ENCODE measurements around the gene DAD1.

DNA sequence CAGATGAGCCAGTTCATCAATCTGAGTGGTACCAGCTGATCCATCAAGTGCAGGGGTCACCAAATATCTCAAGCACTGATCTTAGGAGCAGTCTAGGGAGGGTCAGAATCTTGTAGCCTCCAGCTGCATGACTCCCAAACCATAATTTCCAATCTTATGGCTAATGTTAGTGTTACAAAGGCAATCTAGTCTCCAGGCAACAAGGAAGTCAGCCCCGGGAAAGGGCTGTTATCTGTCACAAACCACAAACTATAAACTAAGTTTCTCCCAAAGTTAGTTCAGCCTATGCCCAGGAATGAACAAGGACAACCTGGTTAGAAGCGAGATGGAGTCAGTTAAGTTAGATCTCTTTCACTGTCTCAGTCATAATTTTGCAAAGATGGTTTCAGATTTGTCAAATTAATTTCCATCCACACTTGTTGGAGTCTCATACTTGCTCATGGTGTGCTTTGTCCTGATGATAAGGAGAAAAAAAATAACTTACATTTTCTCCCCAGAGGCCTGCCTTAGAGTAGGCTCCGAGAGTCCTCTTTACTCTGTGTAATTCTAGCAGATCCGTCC, 5.2 kb upstream of the DAD1 start:
- TF ChIP-seq, protein P1, sequence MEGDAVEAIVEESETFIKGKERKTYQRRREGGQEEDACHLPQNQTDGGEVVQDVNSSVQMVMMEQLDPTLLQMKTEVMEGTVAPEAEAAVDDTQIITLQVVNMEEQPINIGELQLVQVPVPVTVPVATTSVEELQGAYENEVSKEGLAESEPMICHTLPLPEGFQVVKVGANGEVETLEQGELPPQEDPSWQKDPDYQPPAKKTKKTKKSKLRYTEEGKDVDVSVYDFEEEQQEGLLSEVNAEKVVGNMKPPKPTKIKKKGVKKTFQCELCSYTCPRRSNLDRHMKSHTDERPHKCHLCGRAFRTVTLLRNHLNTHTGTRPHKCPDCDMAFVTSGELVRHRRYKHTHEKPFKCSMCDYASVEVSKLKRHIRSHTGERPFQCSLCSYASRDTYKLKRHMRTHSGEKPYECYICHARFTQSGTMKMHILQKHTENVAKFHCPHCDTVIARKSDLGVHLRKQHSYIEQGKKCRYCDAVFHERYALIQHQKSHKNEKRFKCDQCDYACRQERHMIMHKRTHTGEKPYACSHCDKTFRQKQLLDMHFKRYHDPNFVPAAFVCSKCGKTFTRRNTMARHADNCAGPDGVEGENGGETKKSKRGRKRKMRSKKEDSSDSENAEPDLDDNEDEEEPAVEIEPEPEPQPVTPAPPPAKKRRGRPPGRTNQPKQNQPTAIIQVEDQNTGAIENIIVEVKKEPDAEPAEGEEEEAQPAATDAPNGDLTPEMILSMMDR (IDR thresholded peaks at IDR 0.05): no peak
- no peak for TF ChIP-seq POLR2A (IDR thresholded peaks at IDR 0.05)
